ENCODE data around the gene CDH22.

The CDH22 gene

DNA sequence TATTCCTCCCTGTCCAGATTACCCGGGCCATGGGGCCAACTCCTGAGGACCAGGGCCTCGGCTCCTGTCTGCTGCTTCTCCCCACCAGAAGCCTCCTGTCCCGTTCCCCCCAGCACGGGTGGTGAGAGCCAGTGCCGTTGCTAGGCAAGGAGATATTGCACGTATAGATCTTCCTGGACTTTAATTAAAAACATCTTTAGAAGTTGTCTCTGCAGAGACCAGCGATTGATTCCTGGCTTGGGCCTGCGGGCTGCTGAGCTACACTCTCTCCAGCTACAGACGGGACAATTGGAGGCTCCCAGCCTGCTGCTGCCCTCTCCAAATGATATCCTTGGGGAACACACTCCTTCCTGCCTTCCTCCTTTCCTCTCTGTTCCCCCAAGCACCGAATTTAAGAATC lies 74.6 kb downstream of the CDH22 start:
- no peak for DNase-seq

DNA sequence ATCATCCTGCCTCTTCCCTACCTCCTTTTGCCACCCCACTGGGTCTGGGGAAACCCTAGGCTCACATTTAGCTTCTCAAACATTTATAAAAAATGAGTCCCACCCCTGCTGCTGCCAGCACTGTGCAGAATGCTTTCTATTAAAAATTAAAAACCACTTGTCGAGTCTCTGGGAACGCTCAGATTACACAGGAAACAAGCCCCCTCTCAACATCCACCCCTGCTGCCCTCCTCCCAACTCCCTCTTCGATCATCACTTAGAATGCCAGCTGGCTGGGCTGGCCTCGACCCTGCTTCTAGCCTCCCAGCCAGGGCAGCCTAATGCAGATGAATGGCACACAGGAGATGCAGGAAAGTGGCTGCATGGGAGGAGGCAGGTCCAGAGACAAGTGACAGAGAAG lies 75.8 kb downstream of the CDH22 start:
- no peak for DNase-seq

DNA sequence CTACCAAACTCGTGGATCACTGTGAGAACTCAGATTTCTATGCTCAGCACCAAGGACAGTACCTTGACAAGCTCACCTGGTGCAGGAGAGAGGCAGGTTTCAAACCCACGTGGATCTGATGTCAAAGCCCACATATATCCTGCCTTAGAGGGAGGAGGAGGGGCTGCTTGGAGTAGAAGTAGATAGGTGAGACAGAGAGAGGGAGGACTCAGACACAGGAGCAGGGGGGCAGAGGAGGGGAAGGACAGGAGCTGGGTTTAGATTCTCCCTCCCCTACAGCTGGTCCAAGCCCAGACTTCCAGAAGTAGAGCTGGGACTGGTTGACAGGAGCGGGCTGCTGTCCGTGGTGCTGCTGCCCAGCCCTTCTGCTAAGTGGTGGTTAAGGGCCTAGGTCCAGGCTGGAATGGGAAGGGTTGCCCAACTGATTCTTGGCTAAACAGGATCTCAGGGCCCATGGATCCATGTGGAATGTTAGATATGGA lies 77.5 kb downstream of the CDH22 start:
- no peak for DNase-seq

DNA sequence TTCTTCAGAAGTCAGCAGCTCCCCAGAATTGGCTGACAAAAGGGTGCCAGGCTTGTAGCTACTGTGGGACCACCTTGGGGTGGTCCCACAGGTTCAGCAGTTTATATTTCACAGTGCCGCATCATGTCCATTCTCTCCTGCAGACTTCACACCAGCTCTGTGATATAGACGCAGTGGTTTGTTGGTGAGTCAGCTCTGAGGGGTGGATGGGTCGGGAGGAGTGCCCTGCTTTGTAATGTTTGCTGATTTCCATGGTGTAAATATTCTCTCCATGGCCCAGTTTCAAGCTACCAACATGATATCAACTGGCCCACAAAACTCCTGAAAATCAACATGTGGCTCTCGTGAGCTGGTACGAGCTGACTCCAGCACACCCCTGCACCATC lies 78.2 kb downstream of the CDH22 start:
- DNase-seq, result no peak

DNA sequence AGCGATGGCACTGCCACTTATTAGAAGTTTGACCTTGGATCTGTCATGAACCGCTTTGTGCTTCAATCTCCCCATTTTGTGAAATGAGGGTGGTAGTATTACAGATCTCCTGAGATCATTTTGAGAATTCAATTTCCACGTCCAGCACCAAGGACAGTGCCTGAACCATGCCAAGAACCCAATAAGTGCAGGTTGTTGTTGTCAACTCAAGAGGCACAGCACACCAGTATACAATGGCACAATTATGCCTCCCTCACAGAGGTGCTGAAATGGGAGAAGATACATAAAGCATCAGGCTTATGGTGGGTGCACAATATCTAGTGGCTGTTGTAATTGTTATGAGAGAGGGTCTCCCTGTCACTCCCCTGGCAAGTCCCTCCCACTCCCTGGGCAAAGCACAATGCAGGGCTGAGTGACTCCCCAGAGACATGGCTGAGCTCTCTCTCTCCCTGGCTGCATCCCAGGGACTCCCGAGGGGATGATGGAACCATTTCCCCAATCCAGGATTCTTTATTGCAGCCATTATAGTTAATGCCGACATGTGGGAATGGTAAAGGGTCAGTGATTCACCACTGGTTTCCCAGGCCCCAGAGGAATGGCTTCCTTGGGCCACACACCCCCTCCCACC lies 78.7 kb downstream of the CDH22 start:
- DNase-seq, result no peak

DNA sequence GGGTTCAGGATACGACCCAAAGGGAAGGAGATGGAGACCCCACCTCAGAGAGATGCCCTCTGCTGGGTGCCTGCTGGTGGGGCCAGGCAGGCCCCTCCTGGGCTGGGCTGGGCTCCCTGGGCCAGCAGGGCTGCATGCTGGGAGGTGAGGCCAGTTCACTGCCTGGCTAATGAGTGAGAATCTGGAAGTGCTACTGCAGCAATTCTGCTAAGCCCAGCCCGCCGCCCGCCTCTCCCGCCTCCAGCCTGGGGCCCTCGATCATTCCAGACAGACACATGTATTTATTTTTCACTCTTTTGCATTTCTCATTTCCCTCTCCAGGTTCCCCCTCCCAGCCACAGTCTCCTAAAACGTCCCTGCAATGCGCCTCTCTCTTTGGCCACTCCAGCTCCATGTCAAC lies 79.6 kb downstream of the CDH22 start:
- DNase-seq, result no peak

DNA sequence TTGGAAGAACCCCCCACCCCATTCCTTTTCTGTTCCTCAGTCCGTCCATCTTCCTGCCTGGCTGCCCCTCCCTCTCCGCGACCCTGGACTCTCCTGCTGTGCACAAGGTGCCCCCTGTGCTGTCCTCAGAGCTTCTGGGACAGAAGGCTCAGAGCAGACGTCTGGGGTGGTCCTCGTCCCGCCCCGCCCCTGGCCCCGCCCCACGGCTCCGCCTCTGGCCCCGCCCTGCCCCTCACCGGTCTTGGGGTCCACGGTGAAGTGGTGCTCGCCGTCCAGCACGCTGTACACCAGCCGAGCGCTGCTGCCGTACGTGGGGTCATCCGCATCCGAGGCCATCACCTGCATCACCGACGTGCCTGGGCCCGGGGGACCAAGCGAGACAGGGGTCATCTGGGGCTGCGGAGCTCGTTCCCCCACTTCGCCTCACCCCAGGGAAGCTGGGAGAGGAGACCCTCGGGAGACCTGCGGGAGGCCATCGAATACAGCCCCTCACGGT lies 81.0 kb downstream of the CDH22 start:
- no peak for DNase-seq

DNA sequence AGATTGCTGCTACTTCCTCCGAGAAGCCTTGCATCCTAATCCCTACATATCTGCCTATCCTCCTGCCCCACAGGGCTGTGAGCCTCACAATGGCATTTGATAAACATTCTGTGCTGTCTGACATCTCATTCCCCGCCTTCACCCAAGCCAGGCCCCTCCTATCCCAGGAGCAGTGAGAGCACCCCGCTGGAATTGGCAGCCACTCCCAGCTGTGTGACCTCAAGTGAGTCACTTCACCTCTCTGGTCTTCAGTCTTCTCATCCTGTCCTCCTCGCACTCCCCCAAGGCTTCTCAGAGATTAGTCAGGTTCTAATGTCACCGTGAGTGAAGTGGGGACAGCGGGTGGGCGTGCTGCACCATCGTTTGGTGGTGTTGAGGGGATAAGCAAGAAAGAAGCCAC lies 81.7 kb downstream of the CDH22 start:
- no peak for DNase-seq

DNA sequence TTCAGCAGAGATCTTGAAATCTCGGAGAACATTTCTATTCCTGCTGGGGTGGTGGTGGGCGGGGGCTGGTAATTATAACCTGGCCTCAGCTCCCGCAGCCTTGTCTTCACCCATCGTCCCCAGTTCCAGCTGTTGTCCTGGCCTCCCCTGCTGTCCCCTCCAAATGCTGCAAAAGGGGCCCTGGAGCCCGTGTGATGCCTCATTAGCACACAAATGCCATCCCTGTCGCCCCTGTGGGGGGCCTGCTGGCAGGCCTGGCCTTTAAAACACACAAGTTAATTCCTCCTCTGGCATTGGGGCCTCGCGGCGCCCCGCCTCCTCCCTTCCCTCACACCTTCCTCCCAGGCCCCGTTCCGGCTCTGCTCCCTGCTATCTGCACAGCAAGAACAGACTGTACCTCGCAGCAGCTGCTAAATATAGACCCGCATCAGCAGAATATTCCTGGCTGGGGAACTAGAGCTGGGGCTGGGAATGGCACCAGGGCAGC lies 85.7 kb downstream of the CDH22 start:
- no peak for DNase-seq

DNA sequence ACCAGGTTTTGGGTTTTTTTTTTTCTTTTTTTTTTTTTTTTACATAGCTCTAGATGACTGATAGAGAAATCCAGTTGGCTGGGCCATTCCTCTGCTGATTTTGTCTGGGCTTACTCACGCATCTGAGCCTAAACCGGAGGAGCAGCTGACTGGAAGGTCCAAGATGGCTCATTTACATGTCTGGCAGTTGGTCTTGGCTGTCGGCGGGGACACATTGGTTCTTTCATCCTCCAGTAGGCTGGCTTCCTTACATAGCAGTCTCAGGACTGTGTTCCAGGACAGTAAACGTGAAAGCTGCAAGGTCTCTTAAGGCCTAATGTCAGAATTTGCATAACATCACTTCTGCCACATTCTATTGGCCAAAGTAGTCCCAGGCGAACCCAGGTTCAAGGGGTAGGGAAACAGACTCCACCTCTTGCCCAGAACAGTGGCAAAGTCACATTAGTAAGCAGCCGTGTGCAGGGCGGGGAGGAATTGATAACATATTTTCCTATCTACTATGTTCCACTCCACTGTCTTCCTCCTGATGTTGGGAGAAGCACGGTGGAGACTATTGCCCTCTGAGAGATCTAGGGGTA lies 87.0 kb downstream of the CDH22 start:
- no peak for DNase-seq

DNA sequence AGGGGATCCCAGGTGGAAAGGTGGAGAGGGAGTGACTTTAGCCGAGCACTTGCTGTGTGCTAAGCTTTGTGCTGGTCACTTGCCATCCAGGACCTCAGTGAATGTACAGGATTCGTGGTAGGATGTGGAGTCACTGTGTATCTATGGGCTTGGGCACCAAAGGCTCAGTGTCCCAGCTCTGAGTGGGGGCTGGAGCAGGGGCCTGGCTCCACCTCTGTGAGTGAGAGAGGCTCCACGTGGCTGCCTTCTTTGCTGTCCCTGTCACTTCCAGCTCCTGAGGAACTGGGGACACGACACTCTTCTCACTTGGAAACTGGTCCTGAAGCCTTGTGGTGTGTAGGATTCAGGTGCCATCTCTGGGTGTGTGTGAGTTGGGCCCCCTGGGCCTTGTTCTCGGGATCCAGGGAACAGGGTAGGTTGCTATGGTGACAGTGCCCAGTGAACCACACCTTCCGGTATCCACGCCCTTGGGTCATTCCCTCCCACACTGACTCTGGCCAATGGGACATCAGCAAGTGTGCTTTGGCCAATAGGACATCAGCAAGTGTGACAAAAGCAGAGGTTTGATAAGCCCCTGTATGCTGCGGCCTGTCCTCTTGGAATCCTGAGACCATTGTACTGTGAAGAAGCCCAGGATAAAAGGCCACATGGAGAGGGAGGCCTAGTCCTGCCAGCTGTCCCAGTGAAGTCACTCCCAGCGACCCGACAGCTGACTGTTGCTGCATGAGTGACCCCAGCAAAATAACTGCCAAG lies 87.7 kb downstream of the CDH22 start:
- no peak for DNase-seq

DNA sequence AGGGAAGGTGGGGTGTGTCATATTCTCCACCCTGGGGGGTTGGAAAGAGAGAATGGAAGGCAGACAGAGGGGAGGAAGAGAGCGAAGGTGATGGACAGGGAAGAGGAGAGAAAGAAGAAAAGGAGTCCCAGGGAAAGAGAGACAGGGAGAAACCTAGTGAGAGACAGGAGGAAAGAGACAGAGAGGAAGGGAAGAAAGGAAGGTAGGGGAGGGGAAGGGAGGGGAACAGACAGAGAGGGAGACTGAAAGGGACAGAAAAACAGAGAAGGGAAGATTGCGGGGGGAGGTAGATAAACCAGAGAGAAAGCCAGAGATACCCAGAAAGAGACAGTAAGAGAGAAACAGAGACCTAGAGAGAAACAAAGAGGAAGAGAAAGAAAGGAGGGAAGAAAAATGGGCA lies 88.4 kb downstream of the CDH22 start:
- no peak for DNase-seq

DNA sequence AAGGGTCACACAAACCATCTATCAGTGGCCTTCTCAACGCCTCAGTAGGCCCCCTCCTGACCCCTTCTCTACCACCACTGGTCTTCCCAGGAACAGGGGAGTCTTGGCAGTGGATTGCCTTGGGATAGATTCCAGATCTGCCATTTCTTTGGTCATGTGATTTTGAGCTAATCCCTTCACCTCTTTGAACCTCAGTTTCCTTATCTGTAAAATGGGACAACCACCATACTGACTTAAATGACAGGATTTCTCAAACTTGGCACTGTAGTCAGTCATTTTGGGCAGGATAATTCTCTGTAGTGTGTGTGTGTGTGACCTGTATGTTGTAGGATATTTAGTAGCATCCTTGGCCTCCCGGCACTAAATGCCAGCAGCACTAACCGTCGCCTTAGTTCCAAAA lies 89.1 kb downstream of the CDH22 start:
- DNase-seq, result no peak

DNA sequence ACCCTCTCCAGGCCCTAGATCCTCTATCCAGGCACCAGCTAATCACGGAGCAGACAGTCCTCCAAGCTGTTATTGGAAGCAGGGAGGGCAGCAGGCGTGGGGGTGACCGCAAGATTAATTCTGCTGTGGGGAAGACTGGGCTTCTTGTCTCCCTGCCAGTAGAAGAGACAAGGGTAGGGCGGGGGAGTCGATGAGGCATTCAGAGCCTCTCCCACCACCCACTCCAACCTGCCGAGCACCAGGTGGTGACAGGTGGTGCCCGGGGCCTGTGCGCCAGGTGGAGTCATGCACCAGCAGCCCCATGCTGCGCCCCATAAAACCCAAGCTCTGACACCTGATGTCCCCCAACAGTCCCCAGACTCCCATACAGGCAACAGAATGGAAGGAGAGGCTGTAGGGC lies 89.6 kb downstream of the CDH22 start:
- no peak for DNase-seq

DNA sequence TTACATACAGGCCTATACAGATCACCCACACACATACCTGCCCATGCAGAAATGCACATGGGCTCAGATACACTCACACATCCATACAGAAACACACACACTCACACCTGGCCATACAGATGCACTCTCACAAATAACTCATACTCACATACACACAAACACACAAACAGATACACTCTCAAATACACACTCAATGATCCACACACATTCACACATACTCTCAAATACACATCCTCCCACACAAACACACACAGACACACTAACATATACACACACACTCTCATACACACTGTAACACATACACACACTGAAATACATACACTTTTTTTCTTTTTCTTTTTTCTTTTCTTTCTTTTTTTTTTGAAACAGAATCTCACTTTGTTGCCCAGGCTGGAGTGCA lies 90.7 kb downstream of the CDH22 start:
- no peak for DNase-seq

DNA sequence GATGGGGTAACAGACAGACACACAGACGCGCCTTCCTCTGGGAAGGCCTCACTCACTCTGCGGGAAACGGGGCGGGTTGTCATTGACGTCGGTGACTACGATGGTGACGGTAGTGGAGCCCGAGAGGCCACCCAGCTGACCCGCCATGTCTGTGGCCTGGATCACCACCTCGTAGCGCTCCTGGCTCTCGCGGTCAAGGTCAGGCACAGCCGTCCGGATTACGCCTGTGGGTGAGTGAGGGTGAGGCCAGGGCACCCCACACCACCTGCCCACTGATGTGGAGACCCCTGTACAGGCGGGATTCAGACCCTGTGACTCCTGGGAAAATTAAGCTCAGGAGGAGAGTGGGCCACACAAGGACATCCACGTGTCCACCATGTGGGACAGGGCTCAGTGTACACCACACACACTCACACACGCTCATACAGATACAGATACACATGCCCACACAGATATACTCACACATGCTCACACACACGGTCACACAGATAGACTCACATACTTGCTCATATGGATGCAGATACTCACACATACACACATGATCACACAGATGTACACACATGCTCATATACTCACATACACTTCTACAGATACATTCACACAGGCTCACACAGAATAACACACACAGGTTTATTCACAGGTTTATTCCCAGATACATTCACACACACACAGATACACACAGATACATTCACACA lies 91.4 kb downstream of the CDH22 start:
- DNase-seq, result no peak

DNA sequence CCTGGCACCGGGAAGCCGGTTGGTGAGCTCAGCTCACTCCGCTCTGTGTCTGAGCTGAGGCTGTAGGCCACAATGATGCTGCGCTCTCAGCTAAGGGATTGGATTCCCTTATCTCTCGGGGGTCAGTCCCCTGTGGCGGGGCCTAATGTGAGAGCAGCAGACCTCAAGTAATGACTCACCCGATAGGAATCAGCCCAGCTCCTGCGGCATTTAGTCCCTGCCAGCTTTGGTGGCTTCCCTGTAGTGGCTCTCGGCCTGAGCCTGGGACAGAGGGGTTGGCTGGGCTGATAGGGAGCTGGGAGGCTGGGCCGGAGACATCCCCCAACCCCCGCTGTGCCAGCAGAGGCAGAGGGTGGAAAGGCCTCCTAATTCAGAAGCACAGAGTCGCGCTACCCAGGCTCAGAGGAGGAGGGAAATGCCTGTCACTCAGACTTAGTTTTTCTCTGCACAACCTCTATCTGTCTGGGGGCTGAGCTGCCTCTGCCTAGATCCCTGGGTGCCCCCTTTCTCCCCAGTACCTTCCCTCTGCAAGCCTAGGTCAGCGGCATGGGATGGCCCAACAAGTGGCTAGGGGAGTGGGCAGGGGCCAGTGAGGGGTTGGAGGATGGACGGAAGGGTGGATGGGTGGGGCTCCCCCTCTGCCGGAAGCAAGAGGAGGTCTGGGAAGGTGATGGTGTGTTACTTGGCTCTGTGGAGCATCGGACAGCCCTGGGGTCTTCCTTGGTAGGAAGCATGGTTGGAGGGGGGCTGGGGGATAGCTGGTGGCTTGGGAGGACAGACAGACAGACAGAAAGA lies 92.2 kb downstream of the CDH22 start:
- DNase-seq, result no peak

DNA sequence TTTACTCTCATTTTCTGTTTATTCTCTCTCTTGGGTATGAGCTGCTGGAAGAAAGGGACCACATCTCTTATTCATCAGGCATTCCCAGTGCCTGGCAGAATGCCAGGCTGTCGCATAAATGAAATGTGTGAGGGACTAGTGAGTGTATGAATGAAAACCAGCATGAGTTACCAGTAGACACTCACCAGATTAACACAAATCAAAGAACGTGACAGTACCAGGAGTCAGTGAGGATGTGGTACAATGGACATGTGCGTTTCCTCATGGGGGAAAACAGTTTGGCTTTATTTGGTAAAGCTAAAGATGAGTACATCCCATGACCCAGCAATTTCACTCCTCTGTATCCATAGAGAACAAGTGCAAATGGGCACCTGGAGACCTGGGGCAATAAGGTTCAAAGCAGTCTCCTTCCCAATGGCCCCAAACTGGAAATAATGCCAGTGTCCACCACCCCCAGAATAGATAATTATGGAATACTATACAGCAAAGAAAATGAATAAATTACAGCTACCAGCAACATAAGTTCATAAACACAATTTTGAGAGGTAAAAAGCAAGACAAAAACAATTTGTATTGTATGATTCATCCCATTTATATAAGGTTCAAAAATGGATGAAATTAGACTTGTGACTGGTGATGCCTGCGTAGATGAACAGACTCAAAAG lies 93.3 kb downstream of the CDH22 start:
- no peak for DNase-seq

DNA sequence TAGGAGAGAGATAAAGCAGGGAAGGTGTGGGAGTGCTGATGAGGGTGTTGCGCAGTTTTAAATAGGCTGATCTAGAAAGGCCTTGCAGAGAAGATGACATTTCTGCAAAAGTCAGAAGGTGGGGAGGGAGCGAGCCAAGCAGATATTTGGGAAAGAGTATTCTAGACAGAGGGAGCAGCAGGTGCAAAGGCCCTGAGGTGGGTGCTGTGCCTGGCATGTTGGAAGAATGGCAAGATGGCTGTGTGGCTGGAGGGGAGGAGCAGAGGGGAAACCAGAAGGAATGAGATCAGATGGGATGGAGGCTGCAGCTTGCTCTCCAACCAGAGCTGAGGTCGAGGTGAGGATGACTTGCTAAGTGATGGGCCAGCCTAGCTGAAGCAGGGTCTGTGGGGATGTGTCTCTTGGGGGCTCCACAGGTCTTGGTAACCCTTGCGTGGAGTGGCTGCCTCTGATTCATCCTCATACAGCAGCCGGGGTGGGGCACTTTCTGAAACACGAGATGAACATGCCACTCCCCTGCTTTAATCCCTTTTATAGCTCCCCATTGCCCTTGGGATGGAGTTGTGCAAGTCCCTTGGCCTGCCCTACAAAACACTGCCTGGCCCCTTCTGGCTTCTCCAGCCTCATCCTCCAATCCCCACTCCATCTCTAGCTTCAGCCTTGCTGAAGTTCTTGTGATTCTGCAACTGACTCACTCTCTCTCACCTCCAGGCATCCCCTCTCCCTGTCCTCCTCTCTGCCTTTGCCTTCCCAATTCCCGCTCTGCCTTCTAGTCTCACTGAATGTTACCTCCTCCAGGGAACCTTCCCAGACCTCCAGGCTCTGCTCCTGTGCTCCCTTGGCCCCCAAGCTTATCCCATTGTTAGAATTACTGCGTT lies 94.1 kb downstream of the CDH22 start:
- no peak for DNase-seq

DNA sequence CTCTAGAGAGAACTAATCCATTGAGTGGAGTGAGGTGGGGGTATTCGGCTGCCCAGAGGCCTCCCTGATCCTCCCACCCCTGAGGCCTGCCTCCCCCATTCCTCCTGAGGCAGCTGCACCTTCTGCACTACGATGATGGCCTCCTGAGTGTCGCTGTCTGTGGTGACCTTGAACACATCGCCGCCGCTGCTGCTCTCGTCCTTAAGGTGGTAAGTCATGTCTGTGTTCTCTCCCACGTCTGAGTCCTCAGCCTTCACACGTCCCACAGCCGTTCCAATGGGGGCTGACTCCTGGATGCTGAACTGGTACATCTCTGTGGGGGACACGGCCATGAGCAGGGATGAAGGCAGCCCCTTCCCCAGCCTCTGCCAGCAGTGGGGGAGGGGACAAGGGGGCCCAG lies 95.4 kb downstream of the CDH22 start:
- DNase-seq, result no peak

DNA sequence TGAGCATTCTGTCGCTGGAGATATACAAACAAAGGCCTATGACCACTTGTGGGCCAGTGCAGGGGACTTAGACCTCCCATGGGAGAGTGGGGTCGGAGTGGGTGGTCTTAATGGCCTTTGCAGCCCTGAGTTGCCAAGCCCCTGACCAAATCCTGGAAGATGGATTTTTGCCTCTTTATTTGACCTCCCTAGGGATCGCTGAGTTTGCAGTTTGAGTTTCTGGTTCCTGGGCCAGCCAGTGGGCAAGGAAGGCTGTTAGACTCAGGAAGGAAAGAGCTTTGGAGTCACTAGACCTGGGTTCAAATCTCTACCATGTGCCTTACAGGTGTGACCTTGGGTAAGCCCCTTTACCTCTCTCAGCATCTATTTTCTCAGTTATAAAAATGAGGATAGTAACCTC lies 96.0 kb downstream of the CDH22 start:
- DNase-seq, result no peak
